ENCODE data around the gene ZAP70.

DNA sequence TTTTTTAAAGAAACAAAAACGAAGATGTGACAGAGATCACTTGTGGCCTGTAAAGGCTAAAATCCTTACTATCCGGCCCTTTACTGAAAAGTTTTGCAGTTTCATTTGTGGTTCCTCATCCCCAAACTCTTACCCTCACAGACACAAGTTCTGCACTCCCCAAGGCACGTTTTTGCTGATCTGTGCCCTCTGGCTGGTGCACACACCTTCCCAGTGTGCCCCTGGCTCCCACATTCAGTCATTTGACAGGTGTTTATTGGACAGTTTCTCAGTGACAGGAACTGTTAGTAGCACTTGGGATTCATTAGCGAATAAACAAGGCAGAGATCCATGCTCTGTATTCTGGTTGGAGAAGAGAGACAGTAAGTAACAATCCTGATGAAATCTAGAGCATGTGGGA, 22.8 kb downstream of the ZAP70 start:
- TF ChIP-seq EZH2 (IDR thresholded peaks at IDR 0.05): no peak
- TF ChIP-seq POLR2AphosphoS5 (IDR thresholded peaks at IDR 0.05; ENCODE audit: borderline replicate concordance, low read depth, low read length): no peak
- no peak for TF ChIP-seq FOXP2 (optimal IDR thresholded peaks at IDR 0.05; ENCODE audit: control extremely low read depth, extremely low read length, insufficient read depth)

Measured in SK-N-MC (cell line).